Measurements from ENCODE around the gene METTL22.

DNA sequence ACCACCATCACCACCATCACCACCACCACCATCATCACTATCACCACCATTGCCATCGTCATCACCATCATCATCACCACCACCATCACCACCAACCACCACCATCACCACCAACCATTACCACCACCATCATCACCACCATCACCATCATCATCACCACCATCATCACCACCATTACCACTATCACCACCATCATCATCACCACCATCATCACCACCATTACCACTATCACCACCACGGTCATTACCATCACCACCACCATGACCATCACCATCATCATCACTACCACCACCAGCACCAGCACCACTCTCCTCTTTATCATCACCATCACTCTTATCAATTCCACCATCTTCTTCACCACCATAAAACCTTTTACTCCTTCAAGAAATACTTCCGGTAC, 30.0 kb upstream of the METTL22 start:
- no peak for TF ChIP-seq POLR2AphosphoS5 (IDR thresholded peaks at IDR 0.05)
- TF ChIP-seq, protein P1, sequence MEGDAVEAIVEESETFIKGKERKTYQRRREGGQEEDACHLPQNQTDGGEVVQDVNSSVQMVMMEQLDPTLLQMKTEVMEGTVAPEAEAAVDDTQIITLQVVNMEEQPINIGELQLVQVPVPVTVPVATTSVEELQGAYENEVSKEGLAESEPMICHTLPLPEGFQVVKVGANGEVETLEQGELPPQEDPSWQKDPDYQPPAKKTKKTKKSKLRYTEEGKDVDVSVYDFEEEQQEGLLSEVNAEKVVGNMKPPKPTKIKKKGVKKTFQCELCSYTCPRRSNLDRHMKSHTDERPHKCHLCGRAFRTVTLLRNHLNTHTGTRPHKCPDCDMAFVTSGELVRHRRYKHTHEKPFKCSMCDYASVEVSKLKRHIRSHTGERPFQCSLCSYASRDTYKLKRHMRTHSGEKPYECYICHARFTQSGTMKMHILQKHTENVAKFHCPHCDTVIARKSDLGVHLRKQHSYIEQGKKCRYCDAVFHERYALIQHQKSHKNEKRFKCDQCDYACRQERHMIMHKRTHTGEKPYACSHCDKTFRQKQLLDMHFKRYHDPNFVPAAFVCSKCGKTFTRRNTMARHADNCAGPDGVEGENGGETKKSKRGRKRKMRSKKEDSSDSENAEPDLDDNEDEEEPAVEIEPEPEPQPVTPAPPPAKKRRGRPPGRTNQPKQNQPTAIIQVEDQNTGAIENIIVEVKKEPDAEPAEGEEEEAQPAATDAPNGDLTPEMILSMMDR (IDR thresholded peaks at IDR 0.05) = no peak

Measured in prostate gland (tissue), 2 donors.